Middle frontal gyrus (tissue), 1 donor: ENCODE results near the gene SNX20.

Experiments used
- DNase-seq: peaks from one replicate; pipeline ENCODE4 v3.0.0-alpha.2; 2015; ENCODE audit warnings: low spot score; ENCODE audit errors: extremely low spot score

SNX20 gene

GRCh38 chr16:50680556-50680893, 587 bp downstream of the SNX20 start:
- DNase-seq, result no peak

- DNase-seq, result no peak
Observed at GRCh38 chr16:50679676-50680555, 1.2 kb downstream of the SNX20 start.

- no peak for DNase-seq
Observed at GRCh38 chr16:50679266-50679665, 1.8 kb downstream of the SNX20 start.

GRCh38 chr16:50678531-50678930, 2.6 kb downstream of the SNX20 start:
- no peak for DNase-seq

GRCh38 chr16:50677351-50677750, 3.8 kb downstream of the SNX20 start:
- DNase-seq, result no peak

GRCh38 chr16:50676684-50677225, 4.4 kb downstream of the SNX20 start:
- DNase-seq, result no peak

GRCh38 chr16:50675686-50676610, 5.2 kb downstream of the SNX20 start:
- DNase-seq, result no peak

GRCh38 chr16:50674831-50675230, 6.3 kb downstream of the SNX20 start:
- DNase-seq, result no peak

- no peak for DNase-seq
Observed at GRCh38 chr16:50673496-50674275, 7.4 kb downstream of the SNX20 start.

- no peak for DNase-seq
Observed at GRCh38 chr16:50671644-50672260, 9.4 kb downstream of the SNX20 start.

- no peak for DNase-seq
Observed at GRCh38 chr16:50670476-50670875, 10.6 kb downstream of the SNX20 start.

- no peak for DNase-seq
Observed at GRCh38 chr16:50669741-50670140, 11.4 kb downstream of the SNX20 start.

GRCh38 chr16:50668368-50669008, 12.6 kb downstream of the SNX20 start:
- no peak for DNase-seq

- DNase-seq, result no peak
Observed at GRCh38 chr16:50667497-50668367, 13.4 kb downstream of the SNX20 start.

- DNase-seq, result no peak
Observed at GRCh38 chr16:50666658-50667496, 14.2 kb downstream of the SNX20 start.

- DNase-seq, result peak; percentile 50
Observed at GRCh38 chr16:50665128-50665878, 15.8 kb downstream of the SNX20 start.

- no peak for DNase-seq
Observed at GRCh38 chr16:50664270-50664669, 16.8 kb downstream of the SNX20 start.
